Measurements from ENCODE around the gene TMC3. TPM values are rescaled to one million over a fixed set of nuclear protein-coding genes. Genes with fewer than 3 reads are reported as not detected.
A peak's percentile ranks its signal among the peaks of the same experiment; 100 is the strongest.

TMC3 gene
- total and polyA plus RNA-seq, 2 experiments from 2014 or later: 0.43 TPM; not detected in 1

- peak; percentile 48 for DNase-seq (ENCODE audit: low spot score)
- Histone ChIP-seq H3K27ac (peak overlapping the region; percentile 70), H3K4me2 (no peak overlapping the region)
These were observed 39.1 kb downstream of the TMC3 start for GRCh38 chr15:81334768-81335435.

GRCh38 chr15:81333363-81333762 is 40.6 kb downstream of the TMC3 start:
- H4K20me1 ChIP-seq (ENCODE audit: insufficient read depth, poor library complexity, severe bottlenecking): no peaks in the 10 kb centered on the region
- no peak overlapping the region for H2AFZ ChIP-seq
- H3K79me2 ChIP-seq: no peaks in the 10 kb centered on the region
- H3K9me2 ChIP-seq (replicated peaks; ENCODE audit: insufficient read depth): no peaks in the 10 kb centered on the region
- no peak overlapping the region for H3K4me2 ChIP-seq
- no peak for DNase-seq (ENCODE audit: low spot score)
- no peak overlapping the region for H3K4me3 ChIP-seq
- WGBS (ENCODE audit: low lambda C conversion rate, missing lambda C conversion rate): 92% methylated on average over 3 of the region's 3 CpGs
- no peaks in the 10 kb centered on the region for H3K36me3 ChIP-seq (replicated peaks; ENCODE audit: insufficient read depth, low read depth)
- H3K27ac ChIP-seq: no peak overlapping the region
- TF ChIP-seq CTCF (IDR thresholded peaks at IDR 0.05; ENCODE audit: poor library complexity) (no peak), EZH2phosphoT487 (IDR thresholded peaks at IDR 0.05; ENCODE audit: low read depth, severe bottlenecking, unreplicated experiment) (no peak), EZH2 (IDR thresholded peaks at IDR 0.05; ENCODE audit: borderline replicate concordance) (no peak)
- H3K4me1 ChIP-seq (ENCODE audit: insufficient read depth): peaks cover 38% of the 10 kb centered on the region
- H3K27me3 ChIP-seq: no peaks in the 10 kb centered on the region
- no peaks in the 10 kb centered on the region for H3K9me3 ChIP-seq (ENCODE audit: low read depth)

More at GRCh38 chr15:81334768-81335435, 39.1 kb downstream of the TMC3 start:
- Histone ChIP-seq H3K79me2 (no peaks in the 10 kb centered on the region), H3K4me3 (no peak overlapping the region), H3K9me2 (replicated peaks; ENCODE audit: insufficient read depth) (no peaks in the 10 kb centered on the region), H4K20me1 (ENCODE audit: insufficient read depth, poor library complexity, severe bottlenecking) (no peaks in the 10 kb centered on the region), H3K9me3 (ENCODE audit: low read depth) (no peaks in the 10 kb centered on the region), H3K27me3 (no peaks in the 10 kb centered on the region), H3K4me1 (ENCODE audit: insufficient read depth) (peaks cover 43% of the 10 kb centered on the region), H2AFZ (no peak overlapping the region), H3K36me3 (replicated peaks; ENCODE audit: insufficient read depth, low read depth) (no peaks in the 10 kb centered on the region)
- TF ChIP-seq CTCF (IDR thresholded peaks at IDR 0.05; ENCODE audit: poor library complexity) (no peak), EZH2 (IDR thresholded peaks at IDR 0.05; ENCODE audit: borderline replicate concordance) (no peak), EZH2phosphoT487 (IDR thresholded peaks at IDR 0.05; ENCODE audit: low read depth, severe bottlenecking, unreplicated experiment) (no peak)
- WGBS (ENCODE audit: low lambda C conversion rate, missing lambda C conversion rate): 80% methylated on average over 10 of the region's 10 CpGs

GRCh38 chr15:81332326-81332725 is 41.7 kb downstream of the TMC3 start:
- H4K20me1 ChIP-seq (ENCODE audit: insufficient read depth, poor library complexity, severe bottlenecking): no peaks in the 10 kb centered on the region
- no peak for DNase-seq (ENCODE audit: low spot score)
- H2AFZ ChIP-seq: no peak overlapping the region
- peaks cover 32% of the 10 kb centered on the region for H3K4me1 ChIP-seq (ENCODE audit: insufficient read depth)
- H3K27me3 ChIP-seq: no peaks in the 10 kb centered on the region
- H3K9me2 ChIP-seq (replicated peaks; ENCODE audit: insufficient read depth): no peaks in the 10 kb centered on the region
- H3K4me3 ChIP-seq: no peak overlapping the region
- 94% methylated on average over 12 of the region's 12 CpGs for WGBS (ENCODE audit: low lambda C conversion rate, missing lambda C conversion rate)
- H3K27ac ChIP-seq: no peak overlapping the region
- no peaks in the 10 kb centered on the region for H3K79me2 ChIP-seq
- TF ChIP-seq CTCF (IDR thresholded peaks at IDR 0.05; ENCODE audit: poor library complexity) (no peak), EZH2phosphoT487 (IDR thresholded peaks at IDR 0.05; ENCODE audit: low read depth, severe bottlenecking, unreplicated experiment) (no peak), EZH2 (IDR thresholded peaks at IDR 0.05; ENCODE audit: borderline replicate concordance) (no peak)
- H3K4me2 ChIP-seq: no peak overlapping the region
- H3K36me3 ChIP-seq (replicated peaks; ENCODE audit: insufficient read depth, low read depth): no peaks in the 10 kb centered on the region
- H3K9me3 ChIP-seq (ENCODE audit: low read depth): no peaks in the 10 kb centered on the region

Data from hepatocyte (in vitro differentiated cells).